HG02852 (cell line): ENCODE measurements around the gene NABP1.

Source experiments
- ATAC-seq: cut with Tn5 transposase; IDR thresholded peaks from one replicate; pipeline ENCODE4 v1.9.1; 2021; ENCODE audit warnings: mild to moderate bottlenecking, moderate library complexity; ENCODE audit not compliant: unreplicated experiment

NABP1 gene

GRCh38 chr2:191646163-191646902 lies 31.6 kb upstream of the NABP1 start:
- no peak for ATAC-seq

GRCh38 chr2:191649519-191649918 lies 28.4 kb upstream of the NABP1 start:
- no peak for ATAC-seq

- peak; percentile 98 for ATAC-seq
Observed at GRCh38 chr2:191650896-191651773, 26.8 kb upstream of the NABP1 start.

DNA sequence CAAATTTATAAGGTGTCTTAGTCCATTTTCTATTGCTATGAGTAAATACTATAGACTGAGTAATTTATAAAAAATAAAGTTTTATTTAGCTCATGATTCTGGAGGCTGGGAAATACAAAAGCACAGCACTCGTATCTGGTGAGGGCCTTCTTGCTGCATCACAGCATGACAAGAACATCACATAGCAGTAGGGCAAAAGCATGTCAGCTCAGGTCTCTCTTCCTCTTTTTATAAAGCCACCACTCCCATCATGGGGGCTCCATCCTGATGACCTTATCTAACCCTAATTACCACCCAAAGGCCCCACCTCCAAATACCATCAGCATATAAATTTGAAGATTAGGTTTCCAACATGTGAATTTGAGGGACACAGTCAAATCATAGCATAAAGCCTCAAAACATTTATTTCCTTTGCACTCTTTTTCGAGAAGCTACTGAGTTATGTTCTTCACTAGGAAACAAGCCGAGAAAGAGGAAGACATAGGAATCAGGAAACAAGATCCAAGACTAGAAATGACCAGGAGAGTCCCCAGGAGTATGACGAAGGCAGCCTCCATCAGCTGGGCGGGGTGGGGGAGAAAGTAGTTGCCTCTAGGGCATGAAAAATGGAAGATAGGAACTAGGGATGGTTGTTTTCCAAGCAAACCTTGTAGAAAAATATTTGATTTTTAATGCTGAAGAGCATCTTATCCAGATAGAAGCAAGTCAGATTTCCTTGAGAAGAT lies 24.1 kb upstream of the NABP1 start:
- ATAC-seq, result no peak

DNA sequence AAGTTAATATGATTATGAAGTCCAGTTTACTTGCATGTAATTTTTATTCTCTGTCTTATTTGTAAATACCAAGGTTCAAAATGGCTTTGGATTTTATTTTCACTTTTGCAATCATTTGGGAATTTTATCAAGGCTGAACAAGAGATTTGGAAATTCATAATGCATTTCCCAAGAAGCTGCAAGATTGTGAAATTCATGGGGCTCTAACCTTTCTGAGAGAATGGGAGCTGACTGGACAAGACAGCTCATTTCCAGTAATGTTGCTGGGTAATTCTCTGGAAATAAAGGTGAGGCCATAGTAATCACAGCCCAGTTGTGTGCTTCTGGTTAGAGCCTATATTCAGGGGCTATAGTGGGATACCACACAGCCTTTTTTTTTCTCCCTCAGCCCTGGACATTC lies 21.5 kb upstream of the NABP1 start:
- no peak for ATAC-seq

- no peak for ATAC-seq
Observed at GRCh38 chr2:191656792-191657191, 21.1 kb upstream of the NABP1 start.

- no peak for ATAC-seq
Observed at GRCh38 chr2:191657977-191658376, 20.0 kb upstream of the NABP1 start.

DNA sequence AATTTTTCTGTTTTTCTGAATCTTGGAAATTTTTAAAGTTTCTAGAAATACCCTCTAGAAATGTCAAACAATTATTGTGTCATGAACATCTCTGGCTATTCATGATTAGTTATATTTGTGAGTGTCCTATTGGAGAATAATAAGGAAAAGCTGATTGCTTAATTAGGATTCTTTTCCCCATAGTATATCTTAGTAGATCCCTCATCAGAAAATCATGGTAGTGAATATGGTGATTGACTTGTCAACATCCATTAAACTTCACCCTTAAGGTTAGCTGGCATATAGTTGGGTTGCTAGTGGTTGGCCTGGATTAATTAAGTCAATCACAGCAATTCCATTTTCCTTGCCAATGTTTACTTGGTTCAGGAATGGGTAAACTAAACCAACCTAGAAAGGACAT lies 18.7 kb upstream of the NABP1 start:
- no peak for ATAC-seq

- ATAC-seq, result no peak
Observed at GRCh38 chr2:191660575-191660974, 17.4 kb upstream of the NABP1 start.

DNA sequence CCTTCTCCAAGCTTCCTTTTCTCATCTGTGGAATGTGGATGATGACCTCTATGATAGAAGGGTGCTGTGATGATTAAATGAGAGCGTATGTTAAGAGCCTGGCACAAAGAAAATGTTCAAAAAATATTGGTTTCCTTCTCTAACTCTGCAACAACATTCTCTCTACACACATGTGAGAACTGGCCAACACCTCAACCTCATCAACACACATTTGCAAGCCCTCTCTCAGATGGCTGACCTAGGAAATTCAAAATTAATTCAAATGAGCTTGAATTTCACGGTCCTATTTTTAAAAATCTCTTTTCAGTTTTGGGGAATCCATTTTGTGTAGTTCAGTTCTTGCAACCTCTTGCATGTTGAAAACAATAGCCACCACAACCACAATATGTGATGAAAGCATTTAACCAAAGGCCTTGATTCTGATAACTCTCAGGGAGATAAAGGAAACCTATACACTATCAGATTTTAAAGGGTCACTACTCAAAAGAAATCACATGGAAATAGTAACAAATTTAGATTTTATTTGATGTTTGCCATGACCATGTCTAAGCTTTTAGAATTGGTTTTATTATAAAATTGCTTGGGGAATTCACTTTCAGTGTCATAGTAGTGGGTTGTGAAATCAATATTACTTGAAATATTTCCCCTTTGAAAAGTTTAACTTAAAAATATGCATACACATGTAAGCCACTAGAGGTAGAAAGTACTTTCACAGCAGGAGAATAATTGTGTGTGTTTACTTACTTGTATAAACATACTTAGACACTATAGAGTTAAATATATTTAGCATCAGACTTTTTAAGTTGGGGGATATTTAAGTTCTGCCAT lies 16.6 kb upstream of the NABP1 start:
- ATAC-seq, result no peak

DNA sequence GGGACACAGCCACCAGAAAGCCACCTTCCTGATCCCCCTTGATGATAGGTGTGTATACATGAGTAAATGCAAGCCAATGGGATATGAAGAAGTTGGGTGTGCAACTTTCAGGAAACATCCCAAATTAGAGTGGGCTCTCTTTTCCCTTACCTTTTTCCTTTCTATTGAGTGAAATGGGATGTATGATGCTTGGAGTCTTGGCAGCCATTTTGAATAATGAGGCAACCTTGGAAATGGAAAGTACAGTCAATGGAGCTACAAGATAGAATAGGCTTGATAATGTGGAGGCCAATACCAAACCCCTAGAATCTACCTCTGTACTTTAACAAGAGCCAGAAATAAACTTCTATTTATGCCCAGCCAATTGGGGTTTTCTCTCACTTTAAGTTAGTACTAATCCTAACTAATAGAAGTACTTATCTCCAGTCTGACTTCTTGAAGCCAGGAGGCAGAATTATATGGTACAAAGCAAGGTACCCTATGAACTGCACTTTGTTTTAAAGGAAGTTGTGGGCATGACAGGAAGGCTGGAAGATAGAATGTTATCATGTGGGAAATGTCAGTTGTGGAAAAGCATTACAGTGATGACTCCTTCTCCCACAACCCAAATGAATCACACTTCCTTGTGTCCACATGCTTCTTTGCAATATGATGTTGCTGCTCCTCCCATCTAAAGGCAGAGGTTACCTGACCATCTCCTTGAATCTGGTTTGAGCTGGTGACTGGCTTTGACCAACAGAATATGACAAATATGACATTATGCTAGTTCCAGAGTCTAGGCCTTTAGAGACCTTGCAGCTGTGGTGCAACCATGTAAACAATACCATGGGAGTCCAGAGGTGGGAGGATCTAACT lies 12.9 kb upstream of the NABP1 start:
- no peak for ATAC-seq

GRCh38 chr2:191666226-191666625 lies 11.7 kb upstream of the NABP1 start:
- ATAC-seq, result no peak

- peak; percentile 72 for ATAC-seq
Observed at GRCh38 chr2:191666732-191667131, 11.2 kb upstream of the NABP1 start.

DNA sequence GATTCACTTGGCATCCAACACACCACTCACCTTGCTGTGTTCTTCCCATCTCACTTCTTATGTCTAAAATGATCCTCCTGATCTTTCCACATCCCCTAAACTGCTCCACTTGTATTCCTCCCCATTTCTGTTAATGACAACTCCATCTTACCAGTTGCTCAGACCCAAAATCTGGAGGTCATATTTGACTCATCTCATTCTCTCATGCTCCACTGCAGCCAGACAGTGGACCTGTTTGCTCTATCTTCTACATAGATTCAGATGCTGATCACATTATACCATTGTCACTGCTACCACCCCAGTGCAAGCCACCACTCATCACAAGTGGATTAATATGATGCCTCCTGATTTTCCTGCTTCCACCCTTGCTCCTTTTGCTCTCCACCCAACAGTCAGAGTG lies 7.9 kb upstream of the NABP1 start:
- peak; percentile 67 for ATAC-seq

DNA sequence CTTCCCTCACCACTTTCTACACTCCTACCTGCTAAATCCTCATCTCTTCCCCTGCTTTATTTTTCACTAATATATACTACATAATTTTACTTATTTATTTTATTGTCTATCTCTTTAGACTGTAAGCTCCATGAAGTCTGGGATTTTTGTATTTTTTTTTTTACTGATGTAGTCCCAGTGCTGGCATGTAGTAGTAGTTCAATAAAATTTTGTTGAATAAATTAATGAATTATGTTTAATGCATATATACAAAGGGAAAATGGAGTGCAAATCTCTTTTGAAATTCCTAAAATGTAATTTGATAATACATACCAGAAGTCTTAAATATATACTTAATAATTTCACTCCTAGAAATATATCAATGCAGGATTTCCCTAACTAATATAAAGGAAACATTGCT lies 7.1 kb upstream of the NABP1 start:
- ATAC-seq, result no peak

GRCh38 chr2:191675807-191676721 lies 1.9 kb upstream of the NABP1 start:
- ATAC-seq, result peak; percentile 54

DNA sequence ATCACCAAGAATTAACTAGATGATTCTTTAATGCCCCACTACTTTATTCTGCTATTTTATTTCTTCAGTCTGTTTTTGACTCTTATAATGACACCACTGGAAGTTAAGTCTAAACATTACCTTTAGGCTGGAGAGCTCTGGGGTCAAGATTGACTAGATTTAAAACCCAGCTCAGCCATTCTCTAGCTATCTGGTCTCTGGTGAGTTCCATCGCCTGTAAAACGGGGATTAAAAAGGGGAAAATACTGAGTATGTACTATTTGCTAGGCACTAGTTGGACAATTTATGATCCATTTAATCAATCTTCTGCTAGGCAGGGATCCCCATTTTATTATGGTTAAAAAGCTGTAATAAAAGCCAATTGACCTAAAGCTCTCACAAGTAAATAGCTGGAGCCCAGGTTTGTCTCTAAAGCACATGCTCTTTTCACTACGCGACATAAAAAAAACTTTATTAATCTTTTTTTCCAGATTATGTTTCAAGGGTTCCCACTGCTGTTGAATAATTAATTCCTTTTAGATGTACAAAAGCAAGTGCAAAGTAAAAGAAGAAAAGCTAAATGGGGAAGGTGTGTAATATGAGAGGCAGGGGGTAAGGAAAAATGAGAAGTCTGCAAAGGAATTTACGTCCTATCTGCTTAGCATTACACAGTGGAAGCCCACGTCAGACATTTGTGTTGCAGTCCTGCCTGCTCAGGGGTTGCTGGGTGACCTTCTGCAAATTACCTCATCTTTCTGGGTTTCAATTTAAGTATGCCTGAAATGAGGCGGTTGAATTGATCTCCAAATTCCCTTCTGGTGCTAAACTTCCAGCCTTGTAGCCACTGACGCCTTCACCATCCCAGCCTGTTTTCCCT lies 918 bp upstream of the NABP1 start:
- peak; percentile 31 for ATAC-seq
